HepG2 (cell line): ENCODE results near the gene MED22. TPM values are rescaled to one million over a fixed set of nuclear protein-coding genes. Genes with fewer than 3 reads are reported as not detected.

Source experiments
- ARNTL ChIP-seq: sonication (generic); formaldehyde crosslinking; IDR thresholded peaks from 2 replicates; pipeline ENCODE4 v1.4.0; 2020; ENCODE audit warnings: mild to moderate bottlenecking, missing genetic modification reagents
- DPF2 ChIP-seq: sonication (generic); formaldehyde crosslinking; IDR thresholded peaks from 2 replicates; pipeline ENCODE4 v1.4.0; 2020; ENCODE audit warnings: mild to moderate bottlenecking, low read depth, missing genetic modification reagents, borderline replicate concordance
- HOXA3 ChIP-seq: sonication (generic); formaldehyde crosslinking; IDR thresholded peaks from 2 replicates; pipeline ENCODE4 v1.5.0; 2020; ENCODE audit warnings: missing genetic modification reagents
- JUNB ChIP-seq: sonication (generic); formaldehyde crosslinking; IDR thresholded peaks from 2 replicates; pipeline ENCODE4 v1.8.0; 2022; ENCODE audit warnings: missing genetic modification reagents, mild to moderate bottlenecking, borderline replicate concordance
- KLF16 ChIP-seq, 2 experiments: sonication (generic) in 1 of 2; formaldehyde crosslinking in 1 of 2; IDR thresholded peaks; 2 replicates each; pipeline versions ENCODE4 v1.6.1 to v1.8.0; 2016 to 2023; ENCODE audit warnings: missing genetic modification reagents in 2 of 2, missing compliant biosample characterization in 1 of 2
- MBNL3 ChIP-seq: fragments of 250-450 bp; sonication (Bioruptor Pico); conservative IDR thresholded peaks from 2 replicates; pipeline ENCODE4 v1.8.0; 2022; ENCODE audit warnings: mild to moderate bottlenecking, inconsistent platforms
- NBN ChIP-seq: fragments of 450-650 bp; conservative IDR thresholded peaks from 2 replicates; pipeline ENCODE4 v1.6.1; 2017
- PHF8 ChIP-seq: sonication (generic); formaldehyde crosslinking; IDR thresholded peaks from 2 replicates; pipeline ENCODE4 v1.5.0; 2020; ENCODE audit warnings: missing genetic modification reagents
- RBFOX2 ChIP-seq: fragments of 200-400 bp; formaldehyde crosslinking; IDR thresholded peaks from 2 replicates; pipeline ENCODE4 v1.6.1; 2017; ENCODE audit warnings: low read depth, mild to moderate bottlenecking, low read length
- RFX5 ChIP-seq: IDR thresholded peaks from 2 replicates; pipeline ENCODE4 v1.6.1; 2011; ENCODE audit warnings: low read depth, low read length, improper control_type of control experiment
- SMC3 ChIP-seq: IDR thresholded peaks from 2 replicates; pipeline ENCODE4 v1.6.1; 2011; ENCODE audit warnings: low read length, improper control_type of control experiment
- SNAI1 ChIP-seq: sonication (generic); formaldehyde crosslinking; IDR thresholded peaks from 2 replicates; pipeline ENCODE4 v1.5.0; 2020; ENCODE audit warnings: mild to moderate bottlenecking, missing genetic modification reagents, borderline replicate concordance
- SRSF4 ChIP-seq: fragments of 200-400 bp; formaldehyde crosslinking; IDR thresholded peaks from one replicate; pipeline ENCODE4 v1.6.1; 2018; ENCODE audit warnings: mild to moderate bottlenecking, low read depth, low read length, moderate library complexity; ENCODE audit not compliant: poor library complexity, severe bottlenecking
- TP53 ChIP-seq: sonication (generic); formaldehyde crosslinking; conservative IDR thresholded peaks from 2 replicates; pipeline ENCODE4 v1.4.0; 2020; ENCODE audit warnings: missing genetic modification reagents
- ZNF138 ChIP-seq: sonication (generic); formaldehyde crosslinking; IDR thresholded peaks from 2 replicates; pipeline ENCODE4 v1.5.0; 2020; ENCODE audit warnings: mild to moderate bottlenecking, low read depth, missing genetic modification reagents
- ZNF256 ChIP-seq: sonication (generic); formaldehyde crosslinking; conservative IDR thresholded peaks from 2 replicates; pipeline ENCODE4 v1.4.0; 2020; ENCODE audit warnings: missing genetic modification reagents
- ZNF549 ChIP-seq: sonication (generic); formaldehyde crosslinking; IDR thresholded peaks from 2 replicates; pipeline ENCODE4 v1.5.0; 2020; ENCODE audit warnings: missing genetic modification reagents
- ZNF569 ChIP-seq: sonication (generic); formaldehyde crosslinking; IDR thresholded peaks from 2 replicates; pipeline ENCODE4 v1.5.0; 2020; ENCODE audit warnings: mild to moderate bottlenecking, missing genetic modification reagents, moderate library complexity, borderline replicate concordance
- ZNF841 ChIP-seq: sonication (generic); formaldehyde crosslinking; IDR thresholded peaks from 2 replicates; pipeline ENCODE4 v1.8.1; 2023; ENCODE audit warnings: missing genetic modification reagents, borderline replicate concordance
- polyA plus RNA-seq, 8 experiments: library from polyadenylated mRNA; depleted of rRNA in 3 of 8; stranded (reverse) in 7 of 8; unstranded in 1 of 8; fragments of >200 nt; fragmentation: Illumina TruSeq in 4 of 8; extraction: Trizol in 4 of 8; gene quantifications; 2 replicates each; pipeline versions ENCODE4 v1.2.1 to v1.2.3, GENCODE V29; 2011 to 2016; ENCODE audit warnings: low read depth in 4 of 8, missing spikeins in 1 of 8, mixed read lengths in 1 of 8; ENCODE audit not compliant: insufficient read depth in 1 of 8
- total RNA-seq, 5 experiments: library from RNA; depleted of rRNA; stranded (reverse); fragments of >200 nt; fragmentation: Illumina TruSeq; extraction: Trizol; gene quantifications; 2 replicates each; pipeline ENCODE4 v1.2.3, GENCODE V29; 2016; ENCODE audit warnings: low read depth in 1 of 5
- TF ChIP-seq, protein P1 (sequence below): sonication (generic); formaldehyde crosslinking; IDR thresholded peaks from 2 replicates; pipeline ENCODE4 v1.8.0; 2022; ENCODE audit warnings: mild to moderate bottlenecking, missing genetic modification reagents; ENCODE audit not compliant: insufficient replicate concordance
- TF ChIP-seq, protein P2 (sequence below): IDR thresholded peaks from 2 replicates; pipeline ENCODE4 v1.6.1; 2016; ENCODE audit warnings: missing compliant biosample characterization, missing genetic modification reagents, borderline replicate concordance
- TF ChIP-seq, protein P3 (sequence below): sonication (generic); formaldehyde crosslinking; IDR thresholded peaks from 2 replicates; pipeline ENCODE4 v1.5.0; 2020; ENCODE audit warnings: mild to moderate bottlenecking, missing genetic modification reagents, borderline replicate concordance

Gene MED22
- total and polyA plus RNA-seq, 2 of the 13 experiments (the other 11 are each of a cell fraction or from before 2014, with no cell fraction given) = 15.8 to 22.1 TPM

DNA sequence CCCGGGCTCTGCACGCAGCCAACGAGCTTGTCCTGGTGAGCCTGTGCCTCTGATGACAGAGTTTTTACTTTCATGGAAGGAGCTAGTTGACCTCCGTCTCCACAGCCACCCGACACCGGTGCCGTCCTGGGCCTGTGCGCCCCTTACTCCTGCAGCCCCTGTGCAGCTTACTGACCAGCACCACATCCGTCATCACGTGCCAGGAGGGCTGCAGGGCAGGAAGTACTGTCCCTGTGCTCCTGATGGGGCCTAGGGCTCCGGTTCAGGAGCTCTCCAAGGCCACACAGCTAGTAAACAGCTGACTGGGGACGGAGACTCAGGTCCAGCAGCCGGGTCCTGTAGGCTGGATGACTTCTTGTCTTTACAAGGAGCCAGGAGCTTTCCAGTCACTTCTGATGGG, 38.4 kb upstream of the MED22 start (continued):
- TF ChIP-seq, protein P1, sequence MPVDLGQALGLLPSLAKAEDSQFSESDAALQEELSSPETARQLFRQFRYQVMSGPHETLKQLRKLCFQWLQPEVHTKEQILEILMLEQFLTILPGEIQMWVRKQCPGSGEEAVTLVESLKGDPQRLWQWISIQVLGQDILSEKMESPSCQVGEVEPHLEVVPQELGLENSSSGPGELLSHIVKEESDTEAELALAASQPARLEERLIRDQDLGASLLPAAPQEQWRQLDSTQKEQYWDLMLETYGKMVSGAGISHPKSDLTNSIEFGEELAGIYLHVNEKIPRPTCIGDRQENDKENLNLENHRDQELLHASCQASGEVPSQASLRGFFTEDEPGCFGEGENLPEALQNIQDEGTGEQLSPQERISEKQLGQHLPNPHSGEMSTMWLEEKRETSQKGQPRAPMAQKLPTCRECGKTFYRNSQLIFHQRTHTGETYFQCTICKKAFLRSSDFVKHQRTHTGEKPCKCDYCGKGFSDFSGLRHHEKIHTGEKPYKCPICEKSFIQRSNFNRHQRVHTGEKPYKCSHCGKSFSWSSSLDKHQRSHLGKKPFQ = no peak
- TF ChIP-seq JUNB (no peak), SMC3 (no peak), KLF16 (CRISPR knock-in tag; IDR thresholded peaks at IDR 0.05) (peak in 1 of 2 experiments; percentile 32; a peak in 1 of 4 replicates), SRSF4 (no peak), ZNF256 (CRISPR knock-in tag) (no peak), ZNF841 (CRISPR knock-in tag) (no peak), HOXA3 (CRISPR knock-in tag) (peak; percentile 72), RBFOX2 (no peak), ARNTL (peak; percentile 67; the same call in 1 of the 2 replicates), ZNF569 (CRISPR knock-in tag) (no peak), PHF8 (CRISPR knock-in tag) (no peak), RFX5 (no peak), NBN (no peak), ZNF549 (no peak), TP53 (no peak), MBNL3 (CRISPR knock-in tag) (no peak), SNAI1 (CRISPR knock-in tag) (no peak), ZNF138 (no peak), DPF2 (CRISPR knock-in tag) (no peak)
- TF ChIP-seq, protein P2, sequence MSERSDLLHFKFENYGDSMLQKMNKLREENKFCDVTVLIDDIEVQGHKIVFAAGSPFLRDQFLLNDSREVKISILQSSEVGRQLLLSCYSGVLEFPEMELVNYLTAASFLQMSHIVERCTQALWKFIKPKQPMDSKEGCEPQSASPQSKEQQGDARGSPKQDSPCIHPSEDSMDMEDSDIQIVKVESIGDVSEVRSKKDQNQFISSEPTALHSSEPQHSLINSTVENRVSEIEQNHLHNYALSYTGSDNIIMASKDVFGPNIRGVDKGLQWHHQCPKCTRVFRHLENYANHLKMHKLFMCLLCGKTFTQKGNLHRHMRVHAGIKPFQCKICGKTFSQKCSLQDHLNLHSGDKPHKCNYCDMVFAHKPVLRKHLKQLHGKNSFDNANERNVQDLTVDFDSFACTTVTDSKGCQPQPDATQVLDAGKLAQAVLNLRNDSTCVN (CRISPR knock-in tag) = no peak; the same call in 1 of the 2 replicates
- TF ChIP-seq, protein P3, sequence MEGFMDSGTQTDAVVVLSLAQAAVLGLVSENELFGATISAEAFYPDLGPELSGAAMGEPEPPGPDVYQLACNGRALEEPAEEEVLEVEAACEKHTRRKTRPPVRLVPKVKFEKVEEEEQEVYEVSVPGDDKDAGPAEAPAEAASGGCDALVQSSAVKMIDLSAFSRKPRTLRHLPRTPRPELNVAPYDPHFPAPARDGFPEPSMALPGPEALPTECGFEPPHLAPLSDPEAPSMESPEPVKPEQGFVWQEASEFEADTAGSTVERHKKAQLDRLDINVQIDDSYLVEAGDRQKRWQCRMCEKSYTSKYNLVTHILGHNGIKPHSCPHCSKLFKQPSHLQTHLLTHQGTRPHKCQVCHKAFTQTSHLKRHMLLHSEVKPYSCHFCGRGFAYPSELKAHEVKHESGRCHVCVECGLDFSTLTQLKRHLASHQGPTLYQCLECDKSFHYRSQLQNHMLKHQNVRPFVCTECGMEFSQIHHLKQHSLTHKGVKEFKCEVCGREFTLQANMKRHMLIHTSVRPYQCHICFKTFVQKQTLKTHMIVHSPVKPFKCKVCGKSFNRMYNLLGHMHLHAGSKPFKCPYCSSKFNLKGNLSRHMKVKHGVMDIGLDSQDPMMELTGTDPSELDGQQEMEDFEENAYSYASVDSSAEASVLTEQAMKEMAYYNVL (CRISPR knock-in tag) = no peak
